ENCODE results near the gene BIN1. TPM values are rescaled to one million over a fixed set of nuclear protein-coding genes. Genes with fewer than 3 reads are reported as not detected.
A peak's percentile ranks its signal among the peaks of the same experiment; 100 is the strongest.

The BIN1 gene
- total RNA-seq, 5 donors from 2014 or later (not counting 1 experiment from before 2014, with no cell fraction given): 144 to 172 (median 151) TPM

- no peak for DNase-seq
- WGBS (ENCODE audit: insufficient coverage): 45% methylated on average over 5 of the region's 15 CpGs
- H3K27me3 Mint-ChIP-seq: peaks cover 0 to 2% of the 10 kb centered on the region in 2 donors
- Histone ChIP-seq H3K4me1 (ENCODE audit: control insufficient read depth in 1 of 2, extremely low read depth in 1 of 2, insufficient read depth in 2 of 2, low read length in 2 of 2) (no peaks in the 10 kb centered on the region), H3K4me3 (ENCODE audit: control insufficient read depth in 1 of 2, extremely low read depth in 1 of 2, low read length in 1 of 2) (no peak overlapping the region), H3K27ac (ENCODE audit: low read length) (no peak overlapping the region), H3K36me3 (ENCODE audit: control insufficient read depth in 2 of 2, extremely low read depth in 1 of 2, insufficient read depth in 1 of 2, low read length in 1 of 2) (no peaks in the 10 kb centered on the region), H3K27me3 (replicated peaks in 1 of 2; ENCODE audit: control insufficient read depth in 2 of 2, extremely low read depth in 1 of 2, insufficient read depth in 2 of 2, low read length in 1 of 2) (peaks cover 0 to 4% of the 10 kb centered on the region in 2 experiments), H3K9me3 (no peaks in the 10 kb centered on the region)
- ChIA-PET POLR2A (no interaction called here), CTCF (interaction anchor here in 1 of 2 donors (0.6 kb wide), 1 partner anchor 318 kb away, joined by 4 read pairs; no protein-coding TSS in a partner anchor)
- H3K9me3 Mint-ChIP-seq: no peaks in the 10 kb centered on the region
- no peak overlapping the region for H3K27ac Mint-ChIP-seq
- no peaks in the 10 kb centered on the region for H3K4me1 Mint-ChIP-seq
- H3K4me3 Mint-ChIP-seq: no peak overlapping the region
- no peak for ATAC-seq (replicated peaks in 1 of 4)
- H3K36me3 Mint-ChIP-seq: no peaks in the 10 kb centered on the region
These were observed 28.2 kb upstream of the BIN1 start for GRCh38 chr2:127134833-127135830.

- Mint-ChIP-seq H3K27me3 (peaks cover 0 to 2% of the 10 kb centered on the region in 2 donors), H3K36me3 (no peaks in the 10 kb centered on the region), H3K4me1 (no peaks in the 10 kb centered on the region), H3K9me3 (no peaks in the 10 kb centered on the region), H3K27ac (no peak overlapping the region), H3K4me3 (no peak overlapping the region)
- no peak for ATAC-seq (replicated peaks in 1 of 4)
- CTCF ChIA-PET: no interaction called here
- 86% methylated on average over 1 of the region's 4 CpGs for WGBS (ENCODE audit: insufficient coverage)
- peaks cover 0 to 4% of the 10 kb centered on the region in 2 experiments for H3K27me3 ChIP-seq (replicated peaks in 1 of 2; ENCODE audit: control insufficient read depth in 2 of 2, extremely low read depth in 1 of 2, insufficient read depth in 2 of 2, low read length in 1 of 2)
- H3K9me3 ChIP-seq: no peaks in the 10 kb centered on the region
- no peaks in the 10 kb centered on the region for H3K4me1 ChIP-seq (ENCODE audit: control insufficient read depth in 1 of 2, extremely low read depth in 1 of 2, insufficient read depth in 2 of 2, low read length in 2 of 2)
- no peaks in the 10 kb centered on the region for H3K36me3 ChIP-seq (ENCODE audit: control insufficient read depth in 2 of 2, extremely low read depth in 1 of 2, insufficient read depth in 1 of 2, low read length in 1 of 2)
- no peak for DNase-seq
- POLR2A ChIA-PET: no interaction called here
- no peak overlapping the region for H3K4me3 ChIP-seq (ENCODE audit: control insufficient read depth in 1 of 2, extremely low read depth in 1 of 2, low read length in 1 of 2)
- H3K27ac ChIP-seq (ENCODE audit: low read length): no peak overlapping the region
These were observed 27.3 kb upstream of the BIN1 start for GRCh38 chr2:127134235-127134634.

- no peaks in the 10 kb centered on the region for H3K4me1 Mint-ChIP-seq
- Histone ChIP-seq H3K36me3 (ENCODE audit: control insufficient read depth in 2 of 2, extremely low read depth in 1 of 2, insufficient read depth in 1 of 2, low read length in 1 of 2) (no peaks in the 10 kb centered on the region), H3K4me3 (ENCODE audit: control insufficient read depth in 1 of 2, extremely low read depth in 1 of 2, low read length in 1 of 2) (no peak overlapping the region), H3K27ac (ENCODE audit: low read length) (no peak overlapping the region), H3K27me3 (replicated peaks in 1 of 2; ENCODE audit: control insufficient read depth in 2 of 2, extremely low read depth in 1 of 2, insufficient read depth in 2 of 2, low read length in 1 of 2) (peaks cover 0 to 4% of the 10 kb centered on the region in 2 experiments), H3K9me3 (no peaks in the 10 kb centered on the region), H3K4me1 (ENCODE audit: control insufficient read depth in 1 of 2, extremely low read depth in 1 of 2, insufficient read depth in 2 of 2, low read length in 2 of 2) (no peaks in the 10 kb centered on the region)
- no peak overlapping the region for H3K4me3 Mint-ChIP-seq
- POLR2A ChIA-PET: no interaction called here
- CTCF ChIA-PET: no interaction called here
- H3K27ac Mint-ChIP-seq: no peak overlapping the region
- WGBS (ENCODE audit: insufficient coverage): 92% methylated on average over 2 of the region's 2 CpGs
- H3K9me3 Mint-ChIP-seq: no peaks in the 10 kb centered on the region
- no peak for DNase-seq
- H3K36me3 Mint-ChIP-seq: no peaks in the 10 kb centered on the region
- ATAC-seq (replicated peaks in 1 of 4): no peak
- H3K27me3 Mint-ChIP-seq: peaks cover 0 to 2% of the 10 kb centered on the region in 2 donors
These were observed 26.8 kb upstream of the BIN1 start for GRCh38 chr2:127133793-127134192.

GRCh38 chr2:127130421-127130820 is 23.5 kb upstream of the BIN1 start:
- Mint-ChIP-seq H3K4me3 (no peak overlapping the region), H3K27ac (no peak overlapping the region), H3K9me3 (no peaks in the 10 kb centered on the region), H3K27me3 (peaks cover 0 to 2% of the 10 kb centered on the region in 2 donors), H3K4me1 (peaks cover 0 to 7% (median 3%) of the 10 kb centered on the region in 3 donors), H3K36me3 (no peaks in the 10 kb centered on the region)
- H3K4me3 ChIP-seq (ENCODE audit: control insufficient read depth in 1 of 2, extremely low read depth in 1 of 2, low read length in 1 of 2): no peak overlapping the region
- H3K27me3 ChIP-seq (replicated peaks in 1 of 2; ENCODE audit: control insufficient read depth in 2 of 2, extremely low read depth in 1 of 2, insufficient read depth in 2 of 2, low read length in 1 of 2): no peaks in the 10 kb centered on the region
- H3K9me3 ChIP-seq: no peaks in the 10 kb centered on the region
- WGBS (ENCODE audit: insufficient coverage): no CpG with 5 or more reads among the region's 4 CpGs
- ChIA-PET POLR2A (no interaction called here), CTCF (no interaction called here)
- H3K36me3 ChIP-seq (ENCODE audit: control insufficient read depth in 2 of 2, extremely low read depth in 1 of 2, insufficient read depth in 1 of 2, low read length in 1 of 2): no peaks in the 10 kb centered on the region
- H3K27ac ChIP-seq (ENCODE audit: low read length): no peak overlapping the region
- DNase-seq (no peak), ATAC-seq (replicated peaks in 1 of 4) (no peak)
- no peaks in the 10 kb centered on the region for H3K4me1 ChIP-seq (ENCODE audit: control insufficient read depth in 1 of 2, extremely low read depth in 1 of 2, insufficient read depth in 2 of 2, low read length in 2 of 2)

- Histone ChIP-seq H3K4me1 (ENCODE audit: control insufficient read depth in 1 of 2, extremely low read depth in 1 of 2, insufficient read depth in 2 of 2, low read length in 2 of 2) (no peaks in the 10 kb centered on the region), H3K9me3 (no peaks in the 10 kb centered on the region), H3K4me3 (ENCODE audit: control insufficient read depth in 1 of 2, extremely low read depth in 1 of 2, low read length in 1 of 2) (no peak overlapping the region), H3K36me3 (ENCODE audit: control insufficient read depth in 2 of 2, extremely low read depth in 1 of 2, insufficient read depth in 1 of 2, low read length in 1 of 2) (no peaks in the 10 kb centered on the region), H3K27ac (ENCODE audit: low read length) (no peak overlapping the region), H3K27me3 (replicated peaks in 1 of 2; ENCODE audit: control insufficient read depth in 2 of 2, extremely low read depth in 1 of 2, insufficient read depth in 2 of 2, low read length in 1 of 2) (no peaks in the 10 kb centered on the region)
- CTCF ChIA-PET: no interaction called here
- DNase-seq (no peak), ATAC-seq (replicated peaks in 1 of 4) (no peak)
- Mint-ChIP-seq H3K27ac (no peak overlapping the region), H3K4me1 (peaks cover 0 to 7% (median 3%) of the 10 kb centered on the region in 3 donors), H3K4me3 (no peak overlapping the region), H3K9me3 (no peaks in the 10 kb centered on the region), H3K27me3 (peaks cover 0 to 2% of the 10 kb centered on the region in 2 donors), H3K36me3 (no peaks in the 10 kb centered on the region)
- POLR2A ChIA-PET: no interaction called here
- WGBS (ENCODE audit: insufficient coverage): 92% methylated on average over 10 of the region's 11 CpGs
These were observed 23.0 kb upstream of the BIN1 start for GRCh38 chr2:127129937-127130336.

GRCh38 chr2:127128445-127128904 is 21.5 kb upstream of the BIN1 start:
- ChIA-PET POLR2A (no interaction called here), CTCF (no interaction called here)
- Mint-ChIP-seq H3K4me1 (peaks cover 0 to 7% (median 3%) of the 10 kb centered on the region in 3 donors), H3K9me3 (no peaks in the 10 kb centered on the region), H3K4me3 (no peak overlapping the region), H3K27ac (no peak overlapping the region), H3K27me3 (no peaks in the 10 kb centered on the region), H3K36me3 (no peaks in the 10 kb centered on the region)
- no peaks in the 10 kb centered on the region for H3K9me3 ChIP-seq
- H3K4me3 ChIP-seq (ENCODE audit: control insufficient read depth in 1 of 2, extremely low read depth in 1 of 2, low read length in 1 of 2): no peak overlapping the region
- no peak overlapping the region for H3K27ac ChIP-seq (ENCODE audit: low read length)
- 56% methylated on average over 6 of the region's 8 CpGs for WGBS (ENCODE audit: insufficient coverage)
- no peaks in the 10 kb centered on the region for H3K4me1 ChIP-seq (ENCODE audit: control insufficient read depth in 1 of 2, extremely low read depth in 1 of 2, insufficient read depth in 2 of 2, low read length in 2 of 2)
- H3K36me3 ChIP-seq (ENCODE audit: control insufficient read depth in 2 of 2, extremely low read depth in 1 of 2, insufficient read depth in 1 of 2, low read length in 1 of 2): no peaks in the 10 kb centered on the region
- H3K27me3 ChIP-seq (replicated peaks in 1 of 2; ENCODE audit: control insufficient read depth in 2 of 2, extremely low read depth in 1 of 2, insufficient read depth in 2 of 2, low read length in 1 of 2): no peaks in the 10 kb centered on the region
- ATAC-seq (replicated peaks in 1 of 4) (peak in 1 of 4 experiments; percentile 23), DNase-seq (peak in 1 of 35 experiments; percentile 17)
